Right ventricle myocardium inferior (tissue), 1 donor: ENCODE measurements around the gene CDCA3. TPM values are rescaled to one million over a fixed set of nuclear protein-coding genes. Genes with fewer than 3 reads are reported as not detected.
A peak's percentile ranks its signal among the peaks of the same experiment; 100 is the strongest.
"Not testable (repeated sequence)": the region's sequence is repeated elsewhere in the genome, so short reads cannot be mapped to it uniquely, and the experiment has no call there.

Experiments used
- ATAC-seq: fragments of 200-7000 bp; cut with Tn5 transposase; one replicate; pipeline ENCODE4 v1.9.1; 2020; ENCODE audit warnings: mild to moderate bottlenecking, moderate library complexity
- DNase-seq: peaks from one replicate; pipeline ENCODE4 v3.0.0; 2021; ENCODE audit errors: missing footprints
- intact Hi-C: fragments of 100-400 bp; cut with DNase I; formaldehyde crosslinking; loops from one replicate; pipeline ENCODE4 v1.11.0; 2022
- total RNA-seq: library from RNA; stranded (reverse); fragmentation: NEBNext Ultra II Directional; extraction: Animal tissue kit (Norgen Biotek cat#: 25700); gene quantifications from one replicate; pipeline ENCODE4 v1.2.1, GENCODE V29; 2021
- donor health status: DM: no; HTN: yes; CAD: no; lungs with severe emphysema.

Gene CDCA3
- total RNA-seq, 1 donor from 2014 or later = 1.2 TPM

- not testable (repeated sequence) for DNase-seq, ATAC-seq
- intact Hi-C loops = loop anchor here (5.0 to 10.0 kb wide), 2 partner anchors 68 to 231 kb away; partner anchors contain the start of genes C12orf57, C1RL and RNU7-1
These were observed 22.9 kb upstream of the CDCA3 start for GRCh38 chr12:6874015-6874368.

GRCh38 chr12:6873094-6874014 is 22.3 kb upstream of the CDCA3 start, which contains the start of gene SPSB2:
Gene SPSB2 (minus strand): TSS chr12:6873303. CDS start chr12:6872901, 402 bp downstream.
- DNase-seq = peak; percentile 99
- intact Hi-C loops = loop anchor here (2.0 to 10.0 kb wide), 3 partner anchors 17 to 231 kb away; partner anchors contain the start of genes C12orf57, C1RL and RNU7-1
- peak; percentile 95 for ATAC-seq

GRCh38 chr12:6872073-6873048 is 21.3 kb upstream of the CDCA3 start:
- peak; percentile 93 for DNase-seq
- intact Hi-C loops = loop anchor here (2.0 to 10.0 kb wide), 3 partner anchors 18 to 232 kb away; partner anchors contain the start of genes C12orf57, C1RL and RNU7-1

GRCh38 chr12:6871052-6871957 is 20.2 kb upstream of the CDCA3 start:
- ATAC-seq = no peak
- intact Hi-C loops = loop anchor here (5.0 to 10.0 kb wide), 2 partner anchors 71 to 233 kb away; partner anchors contain the start of genes C12orf57, C1RL and RNU7-1
- DNase-seq = no peak

More at GRCh38 chr12:6872073-6873048, 21.3 kb upstream of the CDCA3 start:
- ATAC-seq = peak; percentile 75

GRCh38 chr12:6870304-6870703 is 19.2 kb upstream of the CDCA3 start:
- DNase-seq, ATAC-seq: not testable (repeated sequence)
- intact Hi-C loops = loop anchor here (5.0 to 10.0 kb wide), 2 partner anchors 72 to 234 kb away; partner anchors contain the start of genes C12orf57, C1RL and RNU7-1

- ATAC-seq (no peak), DNase-seq (no peak)
- intact Hi-C loops = loop anchor here (5.0 to 10.0 kb wide), 2 partner anchors 73 to 235 kb away; partner anchors contain the start of genes C12orf57, C1RL and RNU7-1
These were observed 18.2 kb upstream of the CDCA3 start for GRCh38 chr12:6869049-6870021.

GRCh38 chr12:6868211-6869048 is 17.3 kb upstream of the CDCA3 start:
- ATAC-seq (no peak), DNase-seq (no peak)
- intact Hi-C loops = no loop called here

- intact Hi-C loops = no loop called here
- ATAC-seq (peak; percentile 86), DNase-seq (peak; percentile 93)
These were observed 16.5 kb upstream of the CDCA3 start, which contains the start of gene TPI1 for GRCh38 chr12:6867413-6868210. Gene TPI1 (plus strand): TSS chr12:6867531. CDS start chr12:6867567, 36 bp downstream.

- no peak for DNase-seq
- peak; percentile 7 for ATAC-seq
- intact Hi-C loops = no loop called here
These were observed 15.9 kb upstream of the CDCA3 start for GRCh38 chr12:6866920-6867412.

GRCh38 chr12:6866163-6866919 is 15.3 kb upstream of the CDCA3 start:
- DNase-seq = no peak
- intact Hi-C loops = no loop called here
- ATAC-seq = no peak

- DNase-seq, intact Hi-C loops, ATAC-seq: not testable (repeated sequence)
These were observed 14.2 kb upstream of the CDCA3 start for GRCh38 chr12:6865307-6865706.

GRCh38 chr12:6863586-6864321 is 12.7 kb upstream of the CDCA3 start:
- no peak for ATAC-seq
- DNase-seq = no peak
- intact Hi-C loops = no loop called here

- DNase-seq = no peak
- no peak for ATAC-seq
- intact Hi-C loops = no loop called here
These were observed 11.9 kb upstream of the CDCA3 start for GRCh38 chr12:6863033-6863432.
